ENCODE results near the gene IRF2. TPM values are rescaled to one million over a fixed set of nuclear protein-coding genes. Genes with fewer than 3 reads are reported as not detected.

The IRF2 gene
- total and polyA plus RNA-seq, 4 donors = 16.4 to 65.8 (median 43.1) TPM

DNA sequence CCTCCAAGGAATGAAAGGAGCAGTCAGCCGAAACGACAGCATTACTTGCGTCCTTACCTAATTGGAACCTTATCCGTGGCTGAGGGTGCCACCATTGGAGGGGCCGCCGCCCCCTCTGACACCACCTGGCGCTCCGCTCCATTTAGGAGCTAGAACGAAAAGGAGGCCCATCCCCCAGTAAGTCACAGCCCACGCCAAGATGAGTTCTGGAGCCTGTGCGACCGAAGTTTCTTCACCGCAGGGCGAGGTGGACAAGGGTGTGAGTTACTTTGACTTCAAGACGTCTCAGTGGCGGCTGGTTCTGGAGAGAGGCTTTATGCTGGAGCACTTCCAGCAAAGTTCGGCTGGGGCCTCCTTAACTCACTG, 729 bp upstream of the IRF2 start:
- peak overlapping the region; percentile 87 to 94 for H3K9ac ChIP-seq (ENCODE audit: insufficient read depth in 1 of 2, low read length in 2 of 2)
- ATAC-seq (ENCODE audit: insufficient read depth, low FRiP score) = no peak
- H3K27ac ChIP-seq (ENCODE audit: low read depth in 1 of 2, low read length in 1 of 2) = peak overlapping the region; percentile 98 to 99
- peak; percentile 46 to 71 (median 66) for DNase-seq
- peaks cover 3 to 54% (median 33%) of the 10 kb centered on the region in 5 donors for H3K4me1 ChIP-seq (ENCODE audit: control insufficient read depth in 5 of 5, insufficient read depth in 5 of 5, low read length in 5 of 5)
- peaks cover 0 to 4% (median 0%) of the 10 kb centered on the region in 4 donors for H3K36me3 ChIP-seq (ENCODE audit: control insufficient read depth in 4 of 4, insufficient read depth in 4 of 4, low read length in 4 of 4)
- peak overlapping the region; percentile 86 for H3K4me3 ChIP-seq
- TF ChIP-seq, protein P1, sequence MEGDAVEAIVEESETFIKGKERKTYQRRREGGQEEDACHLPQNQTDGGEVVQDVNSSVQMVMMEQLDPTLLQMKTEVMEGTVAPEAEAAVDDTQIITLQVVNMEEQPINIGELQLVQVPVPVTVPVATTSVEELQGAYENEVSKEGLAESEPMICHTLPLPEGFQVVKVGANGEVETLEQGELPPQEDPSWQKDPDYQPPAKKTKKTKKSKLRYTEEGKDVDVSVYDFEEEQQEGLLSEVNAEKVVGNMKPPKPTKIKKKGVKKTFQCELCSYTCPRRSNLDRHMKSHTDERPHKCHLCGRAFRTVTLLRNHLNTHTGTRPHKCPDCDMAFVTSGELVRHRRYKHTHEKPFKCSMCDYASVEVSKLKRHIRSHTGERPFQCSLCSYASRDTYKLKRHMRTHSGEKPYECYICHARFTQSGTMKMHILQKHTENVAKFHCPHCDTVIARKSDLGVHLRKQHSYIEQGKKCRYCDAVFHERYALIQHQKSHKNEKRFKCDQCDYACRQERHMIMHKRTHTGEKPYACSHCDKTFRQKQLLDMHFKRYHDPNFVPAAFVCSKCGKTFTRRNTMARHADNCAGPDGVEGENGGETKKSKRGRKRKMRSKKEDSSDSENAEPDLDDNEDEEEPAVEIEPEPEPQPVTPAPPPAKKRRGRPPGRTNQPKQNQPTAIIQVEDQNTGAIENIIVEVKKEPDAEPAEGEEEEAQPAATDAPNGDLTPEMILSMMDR (IDR thresholded peaks at IDR 0.05; ENCODE audit: control extremely low read depth, extremely low read depth) = no peak
- no peaks in the 10 kb centered on the region for H3K27me3 ChIP-seq (ENCODE audit: control insufficient read depth in 3 of 3, insufficient read depth in 3 of 3, low read length in 2 of 3)
- H3K9me3 ChIP-seq (ENCODE audit: control insufficient read depth in 4 of 4, insufficient read depth in 3 of 4, low read length in 3 of 4) = no peaks in the 10 kb centered on the region
- 0% methylated on average over 17 of the region's 17 CpGs for WGBS, 2 donors

DNA sequence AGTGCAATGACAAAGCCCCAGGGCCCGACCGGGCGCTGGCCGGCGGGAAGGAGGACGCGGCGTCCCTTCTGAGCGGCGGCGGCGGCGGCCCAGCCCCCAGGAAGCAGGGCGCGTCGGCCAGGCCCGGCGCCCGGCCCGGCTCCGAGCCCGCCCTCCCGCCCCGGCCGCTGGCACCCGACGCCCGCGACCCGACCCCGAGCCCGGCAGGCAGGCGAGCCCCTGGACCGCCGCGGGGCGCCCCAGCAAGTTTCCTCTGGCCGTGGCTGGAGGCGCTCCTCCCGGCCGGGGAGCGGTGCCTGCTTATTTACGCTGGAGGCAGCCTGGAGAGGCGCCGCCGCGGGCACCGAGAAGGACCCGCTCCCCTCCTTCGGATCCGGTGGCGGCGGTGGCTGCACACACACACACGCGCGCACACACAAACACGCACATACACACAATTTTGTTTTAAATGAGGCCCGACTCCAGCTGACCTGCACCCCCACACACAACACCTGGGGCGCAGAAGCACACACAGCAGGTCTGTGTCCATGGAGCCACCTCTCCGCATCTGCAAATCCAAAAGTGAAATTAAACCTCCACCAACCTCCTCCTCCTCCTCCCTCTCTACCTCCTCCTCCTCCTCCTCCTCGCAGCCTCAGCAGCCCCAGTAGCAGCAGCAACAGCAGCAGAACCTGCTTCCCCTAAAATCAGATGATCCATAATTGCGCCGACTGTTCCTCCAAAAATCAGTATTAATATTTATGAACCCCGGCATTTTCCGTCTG, 669 bp downstream of the IRF2 start:
- Histone ChIP-seq H3K9ac (ENCODE audit: insufficient read depth in 1 of 2, low read length in 2 of 2) (peak overlapping the region; percentile 41 to 99), H3K36me3 (ENCODE audit: control insufficient read depth in 4 of 4, insufficient read depth in 4 of 4, low read length in 4 of 4) (peaks cover 0 to 4% (median 1%) of the 10 kb centered on the region in 4 donors), H3K27ac (ENCODE audit: low read depth in 1 of 2, low read length in 1 of 2) (peak overlapping the region; percentile 99), H3K4me3 (peak overlapping the region; percentile 92), H3K27me3 (ENCODE audit: control insufficient read depth in 3 of 3, insufficient read depth in 3 of 3, low read length in 2 of 3) (no peaks in the 10 kb centered on the region), H3K9me3 (ENCODE audit: control insufficient read depth in 4 of 4, insufficient read depth in 3 of 4, low read length in 3 of 4) (no peaks in the 10 kb centered on the region), H3K4me1 (ENCODE audit: control insufficient read depth in 5 of 5, insufficient read depth in 5 of 5, low read length in 5 of 5) (peaks cover 3 to 47% (median 24%) of the 10 kb centered on the region in 5 donors)
- peak; percentile 43 to 57 (median 45) for DNase-seq
- 1% methylated on average over 47 to 65 of the region's 65 CpGs for WGBS, 2 donors
- TF ChIP-seq, protein P1 (IDR thresholded peaks at IDR 0.05; ENCODE audit: control extremely low read depth, extremely low read depth) = no peak
- ATAC-seq (ENCODE audit: insufficient read depth, low FRiP score) = no peak

DNA sequence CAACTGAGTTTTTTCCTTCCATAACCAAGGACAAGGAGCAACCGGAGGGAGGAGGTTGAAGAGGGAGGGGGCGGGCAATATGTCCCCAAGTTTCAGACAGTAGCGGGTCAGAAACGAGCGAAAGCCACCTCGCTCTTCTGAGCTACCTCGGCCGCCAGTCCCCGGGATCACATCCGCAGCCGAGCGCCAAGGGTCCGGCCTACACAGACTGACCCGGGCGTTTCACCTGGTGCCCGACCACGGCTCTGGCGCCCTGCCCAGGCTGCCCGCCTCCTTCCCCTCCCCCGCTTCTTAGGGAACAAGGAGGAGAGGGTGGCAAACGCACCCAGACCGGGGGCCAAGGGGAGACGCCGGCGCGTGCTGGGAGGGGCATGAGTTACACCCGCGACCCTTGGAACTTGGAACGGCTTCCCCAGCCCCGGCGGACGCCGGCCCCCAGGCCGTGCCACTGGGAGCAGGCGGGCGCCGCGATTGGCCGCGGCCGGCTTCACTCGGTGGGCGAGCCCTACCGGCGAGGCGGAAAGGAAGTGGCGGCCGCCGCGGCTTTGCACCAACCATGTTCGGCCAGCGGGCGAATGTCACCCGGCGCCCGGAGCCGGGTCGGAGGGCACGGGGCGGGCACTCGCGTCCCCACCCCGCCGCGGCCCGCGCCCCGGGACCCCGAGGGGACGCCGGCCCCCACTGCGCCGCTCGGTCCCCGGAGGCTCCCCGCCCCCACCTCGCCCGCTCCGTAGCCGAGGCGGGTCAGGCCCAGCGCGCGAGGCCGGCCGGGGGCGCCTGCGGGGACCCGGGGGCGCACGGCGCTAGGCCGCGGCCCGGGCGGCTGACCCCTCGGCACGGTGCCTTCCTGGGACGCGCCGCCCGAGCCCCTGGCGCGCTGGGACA, 1.5 kb downstream of the IRF2 start:
- DNase-seq = peak; percentile 61 to 75 (median 73)

More for the DNA sequence above, 1.5 kb downstream of the IRF2 start:
- peak overlapping the region; percentile 73 for H3K9ac ChIP-seq (ENCODE audit: insufficient read depth in 1 of 2, low read length in 2 of 2)
- TF ChIP-seq, protein P1 (IDR thresholded peaks at IDR 0.05; ENCODE audit: control extremely low read depth, extremely low read depth) = no peak
- WGBS, 2 donors = 0 to 1% methylated on average over 73 to 104 of the region's 104 CpGs
- peaks cover 0 to 4% (median 1%) of the 10 kb centered on the region in 4 donors for H3K36me3 ChIP-seq (ENCODE audit: control insufficient read depth in 4 of 4, insufficient read depth in 4 of 4, low read length in 4 of 4)
- H3K4me3 ChIP-seq = peak overlapping the region; percentile 92
- no peaks in the 10 kb centered on the region for H3K27me3 ChIP-seq (ENCODE audit: control insufficient read depth in 3 of 3, insufficient read depth in 3 of 3, low read length in 2 of 3)
- H3K4me1 ChIP-seq (ENCODE audit: control insufficient read depth in 5 of 5, insufficient read depth in 5 of 5, low read length in 5 of 5) = peaks cover 3 to 45% (median 20%) of the 10 kb centered on the region in 5 donors
- no peaks in the 10 kb centered on the region for H3K9me3 ChIP-seq (ENCODE audit: control insufficient read depth in 4 of 4, insufficient read depth in 3 of 4, low read length in 3 of 4)
- ATAC-seq (ENCODE audit: insufficient read depth, low FRiP score) = peak; percentile 78
- peak overlapping the region; percentile 99 for H3K27ac ChIP-seq (ENCODE audit: low read depth in 1 of 2, low read length in 1 of 2)
